ENCODE results near the gene DAD1.
"Not testable (repeated sequence)": the region's sequence is repeated elsewhere in the genome, so short reads cannot be mapped to it uniquely, and the experiment has no call there.

DNA sequence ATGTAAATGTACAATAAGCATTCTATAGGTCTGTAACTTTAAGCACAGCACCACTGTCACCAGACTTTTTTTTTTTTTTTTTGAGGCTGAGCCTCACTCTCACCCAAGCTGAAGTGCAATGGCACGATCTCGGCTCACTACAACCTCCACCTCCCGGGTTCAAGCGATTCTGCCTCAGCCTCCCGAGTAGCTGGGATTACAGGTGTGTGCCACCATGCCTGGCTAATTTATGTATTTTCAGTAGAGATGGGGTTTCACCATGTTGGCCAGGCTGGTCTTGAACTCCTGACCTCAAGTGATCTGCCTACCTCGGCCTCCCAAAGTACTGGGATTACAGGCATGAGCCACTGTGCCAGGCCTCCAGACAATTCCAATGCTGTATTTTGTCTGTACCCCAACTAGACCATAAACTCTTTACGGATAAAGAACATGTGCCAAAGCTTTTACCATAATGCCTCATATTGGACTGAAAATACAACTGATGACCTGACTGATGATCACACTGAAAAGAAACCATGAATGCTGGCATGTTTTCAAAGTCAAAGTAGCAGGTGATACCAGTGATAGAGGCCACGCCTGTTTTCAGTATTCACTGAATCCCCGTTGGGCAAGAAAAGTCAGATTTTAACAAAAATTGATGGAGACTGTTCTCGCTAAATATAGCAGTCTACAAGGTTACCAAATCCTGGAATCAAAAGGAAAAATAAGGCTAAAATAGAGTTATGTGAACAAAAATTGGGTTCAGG lies 1.2 kb downstream of the DAD1 start:
- TF ChIP-seq, protein P1, sequence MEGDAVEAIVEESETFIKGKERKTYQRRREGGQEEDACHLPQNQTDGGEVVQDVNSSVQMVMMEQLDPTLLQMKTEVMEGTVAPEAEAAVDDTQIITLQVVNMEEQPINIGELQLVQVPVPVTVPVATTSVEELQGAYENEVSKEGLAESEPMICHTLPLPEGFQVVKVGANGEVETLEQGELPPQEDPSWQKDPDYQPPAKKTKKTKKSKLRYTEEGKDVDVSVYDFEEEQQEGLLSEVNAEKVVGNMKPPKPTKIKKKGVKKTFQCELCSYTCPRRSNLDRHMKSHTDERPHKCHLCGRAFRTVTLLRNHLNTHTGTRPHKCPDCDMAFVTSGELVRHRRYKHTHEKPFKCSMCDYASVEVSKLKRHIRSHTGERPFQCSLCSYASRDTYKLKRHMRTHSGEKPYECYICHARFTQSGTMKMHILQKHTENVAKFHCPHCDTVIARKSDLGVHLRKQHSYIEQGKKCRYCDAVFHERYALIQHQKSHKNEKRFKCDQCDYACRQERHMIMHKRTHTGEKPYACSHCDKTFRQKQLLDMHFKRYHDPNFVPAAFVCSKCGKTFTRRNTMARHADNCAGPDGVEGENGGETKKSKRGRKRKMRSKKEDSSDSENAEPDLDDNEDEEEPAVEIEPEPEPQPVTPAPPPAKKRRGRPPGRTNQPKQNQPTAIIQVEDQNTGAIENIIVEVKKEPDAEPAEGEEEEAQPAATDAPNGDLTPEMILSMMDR (IDR thresholded peaks at IDR 0.05), result not testable (repeated sequence)
- TF ChIP-seq POLR2A (IDR thresholded peaks at IDR 0.05), result not testable (repeated sequence)
